HG03354 (cell line): Measurements from ENCODE around the gene LRRC28.
"Not testable (repeated sequence)": the region's sequence is repeated elsewhere in the genome, so short reads cannot be mapped to it uniquely, and the experiment has no call there.

Experiments
- ATAC-seq: cut with Tn5 transposase; IDR thresholded peaks from one replicate; pipeline ENCODE4 v1.9.1; 2021; ENCODE audit warnings: mild to moderate bottlenecking; ENCODE audit not compliant: unreplicated experiment, poor library complexity, severe bottlenecking

The LRRC28 gene

GRCh38 chr15:99385005-99385669, 133.9 kb downstream of the LRRC28 start:
- no peak for ATAC-seq

- ATAC-seq = no peak
Measured at GRCh38 chr15:99385865-99386264, 134.6 kb downstream of the LRRC28 start.

- no peak for ATAC-seq
Measured at GRCh38 chr15:99386391-99386790, 135.1 kb downstream of the LRRC28 start.

- no peak for ATAC-seq
Measured at GRCh38 chr15:99387421-99388168, 136.3 kb downstream of the LRRC28 start.

- no peak for ATAC-seq
Measured at GRCh38 chr15:99390667-99391066, 139.4 kb downstream of the LRRC28 start.

GRCh38 chr15:99393641-99394040, 142.4 kb downstream of the LRRC28 start:
- ATAC-seq = no peak

- no peak for ATAC-seq
Measured at GRCh38 chr15:99396375-99396774, 145.1 kb downstream of the LRRC28 start.

- ATAC-seq = no peak
Measured at GRCh38 chr15:99399061-99399460, 147.8 kb downstream of the LRRC28 start.

GRCh38 chr15:99399618-99400017, 148.3 kb downstream of the LRRC28 start:
- no peak for ATAC-seq

- not testable (repeated sequence) for ATAC-seq
Measured at GRCh38 chr15:99401216-99401615, 149.9 kb downstream of the LRRC28 start.

- ATAC-seq = no peak
Measured at GRCh38 chr15:99402014-99402729, 150.9 kb downstream of the LRRC28 start.

- ATAC-seq = no peak
Measured at GRCh38 chr15:99403597-99403996, 152.3 kb downstream of the LRRC28 start.

GRCh38 chr15:99404454-99404853, 153.2 kb downstream of the LRRC28 start:
- ATAC-seq = no peak

GRCh38 chr15:99406120-99406519, 154.8 kb downstream of the LRRC28 start:
- no peak for ATAC-seq

GRCh38 chr15:99406716-99407487, 155.6 kb downstream of the LRRC28 start:
- no peak for ATAC-seq

GRCh38 chr15:99407716-99408115, 156.4 kb downstream of the LRRC28 start:
- ATAC-seq = no peak

- ATAC-seq = no peak
Measured at GRCh38 chr15:99408236-99409096, 157.2 kb downstream of the LRRC28 start.

- no peak for ATAC-seq
Measured at GRCh38 chr15:99409097-99409473, 157.8 kb downstream of the LRRC28 start.

GRCh38 chr15:99409560-99409959, 158.3 kb downstream of the LRRC28 start:
- no peak for ATAC-seq
